Measurements from ENCODE around the gene GSTCD. TPM values are rescaled to one million over a fixed set of nuclear protein-coding genes. Genes with fewer than 3 reads are reported as not detected.
"Not testable (repeated sequence)": the region's sequence is repeated elsewhere in the genome, so short reads cannot be mapped to it uniquely, and the experiment has no call there.

The GSTCD gene
- total RNA-seq, 1 donor from 2014 or later = 10.2 TPM

DNA sequence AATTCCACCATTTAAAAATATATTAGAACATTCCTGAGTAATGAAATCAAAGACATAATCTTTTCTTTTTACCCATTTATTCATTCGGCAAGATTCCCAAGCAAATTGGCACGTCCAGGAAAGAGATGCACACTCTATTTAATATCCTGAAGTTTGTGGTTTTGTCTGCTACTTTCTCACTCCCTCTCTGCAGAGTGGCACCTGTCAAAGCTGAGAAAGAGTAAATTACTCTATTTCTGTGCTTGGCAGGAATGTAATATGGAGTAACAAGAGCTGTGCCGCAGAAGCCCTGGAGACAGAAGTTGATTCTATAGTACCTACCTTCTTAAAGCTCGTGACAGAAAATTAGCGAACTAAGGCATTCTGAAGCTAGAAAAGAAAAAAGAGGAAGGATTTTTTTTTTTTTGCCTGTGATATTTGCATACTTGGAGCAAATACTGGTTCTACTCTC lies 5.5 kb downstream of the GSTCD start:
- DNase-seq (ENCODE audit: extremely low read depth, low read depth, low spot score) = no peak

GRCh38 chr4:105714932-105715331 lies 6.3 kb downstream of the GSTCD start:
- DNase-seq (ENCODE audit: extremely low read depth, low read depth, low spot score) = no peak

- no peak for DNase-seq (ENCODE audit: extremely low read depth, low read depth, low spot score)
These were observed 7.2 kb downstream of the GSTCD start for GRCh38 chr4:105715692-105716278.

DNA sequence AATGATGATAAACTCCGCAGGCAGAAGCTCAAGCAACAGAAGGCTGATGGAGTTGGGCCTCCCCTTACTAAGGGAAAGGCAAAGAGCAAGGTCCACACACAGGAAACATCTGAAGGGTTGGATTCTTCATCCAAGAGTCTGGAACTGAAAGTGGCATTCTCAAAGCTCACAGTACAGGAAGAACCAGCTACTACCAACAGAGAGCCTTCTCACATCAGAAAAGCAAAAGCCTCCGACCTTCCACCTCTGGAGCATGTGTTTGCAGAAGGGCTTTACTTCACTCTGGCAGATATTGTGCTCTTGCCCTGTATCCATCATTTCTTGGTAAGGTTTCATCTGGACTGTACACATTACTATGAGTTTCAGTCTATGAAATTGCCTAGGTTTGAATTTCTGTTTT lies 10.6 kb downstream of the GSTCD start:
- no peak for DNase-seq (ENCODE audit: extremely low read depth, low read depth, low spot score)

- DNase-seq (ENCODE audit: extremely low read depth, low read depth, low spot score) = no peak
These were observed 17.0 kb downstream of the GSTCD start for GRCh38 chr4:105725623-105726022.

- not testable (repeated sequence) for DNase-seq (ENCODE audit: extremely low read depth, low read depth, low spot score)
These were observed 21.3 kb downstream of the GSTCD start for GRCh38 chr4:105729895-105730294.

DNA sequence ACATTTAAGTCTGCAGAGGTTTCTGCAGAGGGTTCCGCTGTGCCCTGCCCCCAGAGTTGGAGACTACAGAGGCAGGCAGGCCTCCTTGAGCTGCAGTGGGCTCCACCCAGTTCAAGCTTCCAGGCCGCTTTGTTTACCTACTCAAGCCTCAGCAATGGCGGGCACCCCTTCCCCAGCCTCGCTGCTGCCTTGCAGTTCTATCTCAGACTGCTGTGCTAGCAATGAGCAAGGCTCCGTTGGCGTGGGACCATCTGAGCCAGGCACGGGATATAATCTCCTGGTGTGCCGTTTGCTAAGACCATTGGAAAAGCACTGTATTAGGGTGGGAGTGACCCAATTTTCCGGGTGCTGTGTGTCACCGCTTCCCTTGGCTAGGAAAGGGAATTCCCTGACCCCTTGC lies 26.6 kb downstream of the GSTCD start:
- not testable (repeated sequence) for DNase-seq (ENCODE audit: extremely low read depth, low read depth, low spot score)

DNA sequence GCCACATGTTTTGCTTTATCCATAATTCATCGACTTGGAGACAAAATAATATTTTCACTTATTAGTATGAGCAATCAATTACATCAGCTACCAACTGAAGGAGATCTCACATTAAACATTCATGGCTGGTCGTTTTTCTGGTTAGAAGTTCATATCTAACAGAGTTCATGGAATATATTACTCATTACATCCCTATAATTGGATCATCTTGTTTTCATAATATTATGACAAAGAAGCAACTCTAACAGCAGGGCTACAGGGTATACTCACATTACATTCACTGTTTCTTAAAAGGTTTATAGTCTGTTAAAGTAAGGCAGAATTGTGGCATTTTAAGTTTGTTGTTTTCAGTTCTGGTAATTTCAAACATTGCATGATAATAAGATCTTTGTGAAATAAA lies 33.0 kb downstream of the GSTCD start:
- no peak for DNase-seq (ENCODE audit: extremely low read depth, low read depth, low spot score)

GRCh38 chr4:105748222-105748621 lies 39.6 kb downstream of the GSTCD start:
- no peak for DNase-seq (ENCODE audit: extremely low read depth, low read depth, low spot score)

DNA sequence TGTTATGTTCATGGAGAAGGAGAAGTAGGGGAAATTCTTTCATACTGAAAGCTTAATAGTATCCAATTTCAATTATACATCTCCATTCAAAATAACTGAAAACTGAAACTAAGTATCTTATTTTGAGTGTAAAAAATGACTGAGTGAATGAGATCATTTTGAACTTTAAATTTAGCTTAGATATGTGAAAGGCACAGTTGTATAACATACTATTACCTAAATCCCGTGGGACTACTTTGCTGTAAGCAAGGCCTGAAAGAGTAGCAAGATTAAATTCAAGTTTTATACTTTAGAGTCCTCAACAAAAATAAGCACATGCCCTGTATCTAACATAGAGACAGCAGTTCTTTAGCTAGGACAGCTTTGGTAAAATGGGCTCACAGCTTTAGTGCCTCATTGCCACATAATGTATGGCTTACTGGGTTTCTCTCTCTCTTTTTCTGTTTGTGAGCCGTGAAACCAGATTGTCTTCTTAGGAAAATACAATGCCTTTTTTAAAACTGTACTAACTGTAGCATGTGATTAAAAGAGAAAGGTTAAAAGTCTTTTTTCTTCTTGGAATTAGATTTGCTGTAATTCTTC lies 43.2 kb downstream of the GSTCD start:
- DNase-seq (ENCODE audit: extremely low read depth, low read depth, low spot score) = no peak

DNA sequence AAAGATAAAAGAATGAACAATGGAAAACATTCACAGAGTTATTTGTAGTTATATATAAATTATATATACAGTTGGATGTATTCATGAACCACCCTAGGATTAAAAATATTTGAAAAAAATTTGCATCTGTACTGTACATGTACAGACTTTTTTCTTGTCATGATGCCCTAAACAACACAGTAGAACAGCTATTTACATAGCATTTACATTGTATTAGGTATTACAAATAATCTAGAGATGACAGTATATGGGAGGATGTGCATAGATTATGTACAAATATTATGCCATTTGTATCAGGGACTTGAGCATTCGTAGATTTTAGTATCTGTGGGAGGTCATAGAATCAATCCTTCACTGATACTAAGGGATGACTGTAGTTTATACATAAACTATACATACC lies 44.8 kb downstream of the GSTCD start:
- no peak for DNase-seq (ENCODE audit: extremely low read depth, low read depth, low spot score)

DNA sequence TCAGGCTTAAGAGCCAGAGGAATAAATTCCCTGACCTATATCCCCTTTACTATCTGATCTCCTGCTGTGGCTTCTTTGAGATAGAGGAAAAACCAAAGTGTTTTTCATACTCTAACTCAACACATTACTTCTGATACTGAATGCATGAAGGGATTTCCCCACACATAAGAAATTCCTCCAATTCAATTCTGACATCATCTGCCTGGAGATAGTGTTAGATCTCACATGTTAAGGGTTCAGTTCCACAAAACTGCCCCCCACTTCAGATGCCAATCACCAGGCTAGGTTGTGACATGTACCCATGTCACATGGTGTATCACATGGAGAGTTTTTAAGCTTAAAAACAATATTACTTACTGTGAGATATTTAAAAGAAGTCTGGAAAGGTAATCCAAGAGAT lies 46.8 kb downstream of the GSTCD start:
- no peak for DNase-seq (ENCODE audit: extremely low read depth, low read depth, low spot score)

- no peak for DNase-seq (ENCODE audit: extremely low read depth, low read depth, low spot score)
These were observed 50.4 kb downstream of the GSTCD start for GRCh38 chr4:105758958-105759357.

GRCh38 chr4:105765690-105766407 lies 57.3 kb downstream of the GSTCD start:
- DNase-seq (ENCODE audit: extremely low read depth, low read depth, low spot score) = peak; percentile 74

- no peak for DNase-seq (ENCODE audit: extremely low read depth, low read depth, low spot score)
These were observed 59.0 kb downstream of the GSTCD start for GRCh38 chr4:105767579-105767978.

- DNase-seq (ENCODE audit: extremely low read depth, low read depth, low spot score) = not testable (repeated sequence)
These were observed 61.9 kb downstream of the GSTCD start for GRCh38 chr4:105770524-105770923.

DNA sequence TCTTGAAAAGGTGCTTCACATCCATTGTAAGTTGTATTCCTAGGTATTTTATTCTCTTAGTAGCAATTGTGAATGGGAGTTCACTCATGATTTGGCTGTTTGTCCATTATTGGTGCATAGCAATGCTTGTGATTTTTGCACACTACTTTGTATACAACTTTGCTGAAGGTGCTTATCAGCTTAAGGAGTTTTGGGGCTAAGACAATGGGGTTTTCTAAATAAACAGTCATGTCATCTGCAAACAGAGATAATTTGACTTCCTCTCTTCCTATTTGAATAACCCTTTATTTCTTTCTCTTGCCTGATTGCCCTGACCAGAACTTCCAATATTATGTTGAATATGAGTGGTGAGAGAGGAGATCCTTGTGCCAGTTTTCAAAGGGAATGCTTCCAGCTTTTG lies 63.5 kb downstream of the GSTCD start:
- not testable (repeated sequence) for DNase-seq (ENCODE audit: extremely low read depth, low read depth, low spot score)

DNA sequence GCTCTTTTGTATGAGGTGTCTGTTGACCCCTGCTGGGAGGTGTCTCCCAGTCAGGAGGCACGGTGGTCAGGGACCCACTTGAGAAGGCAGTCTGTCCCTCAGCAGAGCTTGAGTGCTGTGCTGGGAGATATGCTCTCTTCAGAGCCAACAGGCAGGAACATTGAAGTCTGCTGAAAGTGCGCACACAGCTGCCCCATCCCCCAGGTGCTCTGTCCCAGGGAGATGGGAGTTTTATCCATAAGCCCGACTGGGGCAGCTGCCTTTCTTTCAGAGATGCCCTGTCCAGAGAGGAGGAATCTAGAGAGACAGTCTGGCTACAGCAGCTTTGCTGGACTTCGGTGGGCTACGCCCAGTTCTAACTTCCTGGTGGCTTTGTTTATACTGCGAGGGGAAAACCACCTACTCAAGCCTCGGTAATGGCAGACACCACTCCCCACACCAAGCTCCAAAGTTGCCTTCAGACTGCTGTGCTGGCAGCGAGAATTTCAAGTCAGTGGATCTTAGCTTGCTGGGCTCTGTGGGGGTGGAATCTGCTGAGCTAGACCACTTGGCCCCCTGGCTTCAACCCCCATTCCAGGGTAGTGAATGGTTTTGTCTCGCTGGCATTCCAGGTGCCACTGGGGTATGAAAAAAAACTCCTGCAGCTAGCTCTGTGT lies 67.3 kb downstream of the GSTCD start:
- DNase-seq (ENCODE audit: extremely low read depth, low read depth, low spot score) = not testable (repeated sequence)

- no peak for DNase-seq (ENCODE audit: extremely low read depth, low read depth, low spot score)
These were observed 71.6 kb downstream of the GSTCD start for GRCh38 chr4:105780176-105780575.

DNA sequence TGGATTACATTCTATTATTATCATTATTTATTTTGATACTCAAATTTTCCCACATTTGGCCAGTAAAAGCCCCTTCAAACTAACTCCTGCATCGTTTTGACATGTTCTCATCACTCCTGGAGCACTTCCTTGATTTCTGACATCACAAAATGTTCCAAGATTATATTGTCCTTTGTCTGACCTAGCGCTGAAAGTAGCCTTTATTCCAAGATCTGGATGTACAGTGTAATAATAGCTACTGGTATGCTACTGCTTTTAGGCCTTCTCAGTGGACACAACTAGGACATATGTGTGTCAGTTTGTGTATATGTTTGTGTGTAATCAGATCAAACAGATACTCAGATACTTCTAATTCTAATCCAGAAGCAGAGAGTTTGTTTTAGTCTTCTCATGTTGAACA lies 76.2 kb downstream of the GSTCD start:
- DNase-seq (ENCODE audit: extremely low read depth, low read depth, low spot score) = no peak

DNA sequence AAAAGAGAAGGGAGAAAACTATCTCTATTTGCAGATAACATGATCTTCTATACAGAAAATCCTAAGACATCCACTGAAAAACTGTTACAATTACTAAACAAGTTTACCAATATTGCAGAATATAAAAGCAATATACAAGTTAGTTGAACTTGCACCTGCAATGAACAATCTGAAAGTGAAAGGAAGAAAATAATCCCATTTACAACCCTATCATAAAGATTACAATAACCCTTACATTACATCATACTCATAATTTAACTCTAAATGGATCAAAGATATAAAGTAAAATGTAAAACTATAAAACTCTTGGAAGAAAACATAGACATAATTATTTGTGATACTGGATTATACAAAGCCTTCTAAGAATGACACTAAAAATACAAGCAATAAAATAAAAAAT lies 77.2 kb downstream of the GSTCD start:
- DNase-seq (ENCODE audit: extremely low read depth, low read depth, low spot score) = no peak

DNA sequence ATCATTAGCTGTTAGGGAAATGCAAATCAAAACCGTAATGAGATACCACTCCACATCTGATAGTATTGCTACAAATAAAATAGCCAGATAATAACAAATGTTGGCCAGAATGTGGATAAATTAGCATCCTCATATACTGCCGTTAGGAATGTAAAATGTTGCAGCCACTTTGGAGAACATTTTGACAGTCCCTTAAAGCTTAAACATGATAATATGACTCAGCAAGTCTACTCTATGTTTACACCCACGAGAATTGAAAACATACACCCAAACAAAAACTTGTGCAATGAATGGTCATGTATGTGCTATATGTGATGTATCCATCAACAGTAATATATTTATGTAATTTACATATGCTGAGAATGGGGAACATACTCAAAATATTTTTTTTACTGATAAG lies 78.2 kb downstream of the GSTCD start:
- no peak for DNase-seq (ENCODE audit: extremely low read depth, low read depth, low spot score)
